ENCODE results near the gene HEG1.

- TF ChIP-seq CTCF (IDR thresholded peaks at IDR 0.05; ENCODE audit: low read depth, low read length) = no peak
- TF ChIP-seq MYC (IDR thresholded peaks at IDR 0.05; ENCODE audit: low read depth, low read length) = no peak
- TF ChIP-seq POLR2A (IDR thresholded peaks at IDR 0.05; ENCODE audit: extremely low read depth, insufficient read length) = no peak
- TF ChIP-seq MAX (IDR thresholded peaks at IDR 0.05; ENCODE audit: low read depth, low read length) = no peak
These were observed 55.1 kb downstream of the HEG1 start for GRCh38 chr3:125000661-125001060.

Data from NB4 (cell line).